Activated CD4-positive, alpha-beta T cell treated with anti-CD3 and anti-CD28 coated beads, Interleukin-2, amount 50 U/mL, for 24 hours (primary cell): ENCODE measurements around the gene INTS3.
A peak's percentile ranks its signal among the peaks of the same experiment; 100 is the strongest.
"Not testable (repeated sequence)": the region's sequence is repeated elsewhere in the genome, so short reads cannot be mapped to it uniquely, and the experiment has no call there.

ENCODE experiments used
- DNase-seq, 2 donors: peaks; one replicate each; pipeline ENCODE4 v3.0.0-alpha.2; 2020; ENCODE audit warnings: low read depth in 1 of 2, low spot score in 1 of 2

INTS3 gene

DNA sequence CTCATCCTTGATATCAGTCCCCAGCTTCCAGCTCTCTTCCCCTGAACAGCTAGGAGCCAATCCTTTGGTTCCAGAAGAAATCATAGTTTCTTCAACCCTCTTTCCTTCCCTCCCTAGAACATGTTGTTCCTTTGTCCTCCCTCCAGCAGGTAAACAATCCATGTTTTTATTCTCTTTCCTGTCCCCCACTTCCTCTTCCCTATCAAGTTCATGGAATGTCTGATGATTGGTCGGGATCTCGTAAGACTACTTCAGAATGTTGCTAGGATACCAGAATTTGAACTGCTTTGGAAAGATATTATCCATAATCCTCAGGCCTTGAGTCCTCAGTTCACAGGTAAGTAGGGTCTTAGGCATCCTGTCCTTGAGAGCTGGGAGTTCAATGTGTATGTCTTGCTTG, 24.2 kb downstream of the INTS3 start:
- DNase-seq: no peak

DNA sequence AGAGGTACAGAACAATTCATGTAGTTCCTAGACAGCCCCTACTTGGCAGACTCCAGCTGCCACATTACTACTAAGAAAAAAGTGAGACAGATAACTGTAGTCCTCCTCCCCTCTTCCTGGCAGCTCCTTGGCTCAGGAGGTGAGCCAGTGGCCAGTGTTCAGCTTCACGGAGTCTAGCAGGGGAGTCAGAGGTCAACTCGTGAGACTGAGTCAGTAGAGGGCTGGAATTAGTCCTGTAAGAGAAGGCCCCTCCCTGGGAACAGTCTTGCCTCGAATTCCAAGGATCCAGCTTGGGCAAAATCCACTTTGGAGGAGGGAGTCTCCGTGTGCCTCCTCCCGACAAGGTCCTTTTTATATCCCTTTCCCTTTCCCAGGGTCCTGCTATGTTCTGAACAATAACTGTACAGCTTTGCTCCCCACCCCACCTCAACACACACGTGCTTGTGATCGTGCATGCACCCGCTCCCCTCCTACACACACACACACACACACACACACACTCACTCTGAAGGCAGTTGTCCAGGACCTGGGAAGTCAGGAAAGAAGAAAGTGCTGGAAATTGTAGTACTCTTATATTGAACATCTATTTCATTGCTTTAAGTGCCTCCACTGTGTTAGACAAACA, 24.8 kb downstream of the INTS3 start:
- no peak for DNase-seq

DNA sequence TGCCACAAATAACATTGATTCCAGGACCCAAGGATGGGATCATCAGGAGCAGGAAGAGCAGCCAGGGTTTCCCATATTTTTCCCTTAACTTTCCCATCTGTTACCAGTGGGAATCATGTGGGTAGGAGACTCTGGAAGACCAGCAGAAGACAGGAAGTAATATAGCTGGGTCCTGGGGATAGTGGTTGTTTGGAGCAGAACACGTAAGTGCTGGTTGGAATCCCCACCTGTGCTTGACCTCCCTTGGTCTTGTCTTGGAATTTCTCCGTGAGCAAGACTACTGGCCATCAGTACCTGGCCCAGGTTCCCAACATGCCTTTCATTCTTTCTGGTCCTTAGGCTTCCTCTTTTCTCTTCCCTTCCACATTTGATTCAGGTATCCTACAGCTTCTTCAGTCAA, 26.4 kb downstream of the INTS3 start:
- no peak for DNase-seq

DNA sequence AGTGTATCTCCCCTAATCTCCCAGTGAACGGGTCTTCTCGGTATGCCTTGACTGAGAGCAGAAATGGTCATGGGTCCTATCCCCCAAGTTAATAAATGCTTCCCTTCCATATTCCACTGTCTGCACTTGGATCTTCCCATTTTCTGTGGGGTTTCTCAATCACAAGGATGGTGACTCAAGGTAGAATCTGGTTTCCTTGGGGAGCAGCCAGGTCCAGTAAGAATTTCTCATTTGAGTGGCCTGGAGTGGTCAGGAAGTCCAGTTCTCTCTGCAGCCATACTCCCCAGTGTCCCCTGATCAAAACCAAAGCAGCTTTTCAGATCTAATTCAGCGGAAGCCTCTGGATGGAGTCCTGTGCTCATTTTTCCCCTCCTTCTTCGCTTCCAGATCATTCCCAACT, 32.6 kb downstream of the INTS3 start:
- no peak for DNase-seq

DNA sequence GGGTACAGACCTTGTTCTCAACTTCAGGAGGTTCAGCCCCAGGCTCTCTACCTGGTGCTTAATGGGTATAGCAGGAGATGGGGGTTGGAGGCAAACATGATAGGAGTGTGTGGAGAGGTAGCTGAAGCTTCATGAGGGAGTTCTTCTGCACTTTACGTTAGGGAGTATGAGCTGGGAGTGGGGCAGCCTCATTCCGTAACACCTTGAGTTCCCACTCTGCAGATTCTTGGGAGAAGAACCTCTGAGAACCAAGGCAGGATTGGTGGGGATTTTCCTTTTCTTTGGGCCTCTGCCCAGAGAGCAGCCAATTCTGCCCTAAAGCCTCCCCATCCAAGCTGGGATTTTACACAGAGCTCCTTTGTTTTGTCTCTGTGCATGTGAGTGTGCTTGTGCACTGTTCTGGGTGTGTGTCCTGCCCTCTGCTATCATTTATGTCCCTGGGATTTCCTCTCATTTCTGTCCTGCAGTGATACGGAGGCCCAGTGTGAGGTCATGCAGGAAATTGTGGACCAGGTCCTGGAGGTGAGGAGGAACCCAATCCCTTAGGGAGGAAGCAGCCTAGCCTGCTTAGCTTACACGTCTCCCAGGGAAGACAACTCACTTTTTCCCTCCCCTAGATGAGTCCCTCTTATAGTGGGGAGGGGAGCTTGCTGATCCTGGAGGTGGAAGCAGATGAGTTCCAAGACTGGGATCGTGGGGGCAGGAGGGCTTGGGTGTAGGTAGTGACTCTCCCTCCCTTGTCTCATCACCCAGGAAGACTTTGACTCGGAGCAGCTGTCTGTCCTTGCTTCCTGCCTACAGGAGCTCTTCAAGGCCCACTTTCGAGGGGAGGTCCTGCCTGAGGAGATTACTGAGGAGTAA, 35.7 kb downstream of the INTS3 start:
- no peak for DNase-seq

DNA sequence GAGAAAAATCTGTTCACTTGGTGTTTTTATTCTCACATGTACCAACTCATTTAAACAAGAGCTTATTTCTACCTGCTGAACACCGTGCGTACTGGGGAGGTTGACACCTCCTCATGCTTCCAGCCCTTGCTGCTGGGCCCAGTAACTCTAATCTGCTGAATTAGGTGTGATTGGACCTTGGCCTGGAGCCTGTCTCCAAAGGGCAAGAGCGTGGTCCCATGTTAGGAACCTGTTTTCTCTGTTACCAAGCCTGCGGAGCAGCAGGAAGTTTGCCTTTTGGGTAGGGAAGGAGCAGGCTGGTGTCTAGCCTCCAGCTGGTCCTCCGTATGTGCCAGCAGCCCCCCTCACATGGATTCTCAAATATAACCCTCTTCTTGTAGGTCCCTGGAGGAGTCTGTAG, 36.5 kb downstream of the INTS3 start:
- DNase-seq: no peak

DNA sequence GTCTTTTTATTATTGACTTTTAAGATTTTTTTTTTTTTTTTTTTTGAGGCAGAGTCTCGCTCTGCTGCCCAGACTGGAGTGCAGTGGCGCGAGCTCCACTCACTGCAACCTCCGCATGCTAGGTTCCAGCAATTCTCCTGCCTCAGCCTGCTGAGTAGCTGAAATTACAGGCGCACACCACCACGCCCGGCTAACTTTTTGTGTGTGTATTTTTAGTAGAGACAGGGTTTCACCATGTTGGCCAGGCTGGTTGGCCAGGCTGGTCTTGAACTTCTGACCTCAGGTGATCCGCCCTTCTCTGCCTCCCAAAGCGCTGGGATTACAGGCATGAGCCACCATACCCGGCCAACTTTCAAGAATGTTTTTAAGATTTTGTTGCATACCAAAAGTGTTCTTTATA, 38.8 kb downstream of the INTS3 start:
- not testable (repeated sequence) for DNase-seq

DNA sequence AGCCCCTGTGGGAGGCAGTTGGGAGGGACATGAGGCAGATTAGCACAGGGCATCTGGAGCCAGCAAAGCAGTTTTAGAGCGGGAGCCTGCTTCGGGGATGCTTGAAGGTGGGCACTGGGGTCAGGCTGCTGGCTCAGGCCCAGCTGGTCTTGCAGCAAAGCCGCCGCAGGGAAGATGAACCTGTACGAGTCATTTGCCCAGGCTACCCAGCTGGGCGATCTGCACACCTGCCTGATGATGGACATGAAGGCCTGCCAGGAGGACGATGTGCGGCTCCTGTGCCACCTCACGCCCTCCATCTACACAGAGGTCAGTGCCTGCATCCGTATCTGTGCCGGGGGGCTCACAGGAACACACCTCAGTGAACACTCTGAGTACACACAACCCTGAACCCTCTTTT, 39.7 kb downstream of the INTS3 start:
- no peak for DNase-seq

DNA sequence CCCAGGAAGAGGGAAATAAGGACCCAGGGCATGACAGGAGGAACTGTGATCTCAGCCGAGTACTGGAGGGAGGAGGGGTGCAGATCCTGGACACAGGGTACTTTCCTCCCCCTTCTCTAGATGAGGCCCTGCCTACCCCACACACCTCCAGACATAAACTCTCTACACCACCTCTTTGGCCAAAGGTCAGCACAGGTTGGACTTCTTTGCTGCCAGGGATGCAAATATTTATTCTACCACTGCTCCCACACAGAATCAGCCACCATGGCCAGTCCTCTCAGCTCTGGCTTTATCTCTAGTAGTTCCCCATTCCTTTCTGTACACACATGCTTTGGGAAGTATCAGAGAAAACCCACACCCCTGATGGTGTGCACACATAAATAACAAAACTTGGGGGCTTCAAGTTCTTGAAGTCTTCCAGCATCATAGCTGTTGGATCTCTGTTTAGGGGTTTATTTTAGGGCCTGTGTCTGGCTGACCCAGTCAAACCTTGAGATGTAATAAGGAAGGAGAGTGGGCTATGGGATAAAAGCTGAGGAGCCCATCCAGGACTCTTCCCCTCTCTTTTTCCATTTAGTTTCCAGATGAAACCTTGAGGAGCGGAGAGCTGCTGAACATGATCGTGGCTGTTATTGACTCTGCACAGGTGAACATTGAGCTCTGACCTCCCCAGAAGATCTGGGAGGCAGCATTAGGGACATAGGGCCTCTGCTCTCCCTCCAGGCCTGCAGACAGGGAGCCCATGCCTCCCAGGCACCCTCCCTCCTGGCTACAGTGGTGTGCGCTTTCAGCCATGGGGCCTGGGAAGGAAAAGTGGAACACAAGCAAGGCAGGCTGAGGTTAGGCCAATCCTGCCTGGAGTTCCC, 40.7 kb downstream of the INTS3 start:
- DNase-seq: no peak

DNA sequence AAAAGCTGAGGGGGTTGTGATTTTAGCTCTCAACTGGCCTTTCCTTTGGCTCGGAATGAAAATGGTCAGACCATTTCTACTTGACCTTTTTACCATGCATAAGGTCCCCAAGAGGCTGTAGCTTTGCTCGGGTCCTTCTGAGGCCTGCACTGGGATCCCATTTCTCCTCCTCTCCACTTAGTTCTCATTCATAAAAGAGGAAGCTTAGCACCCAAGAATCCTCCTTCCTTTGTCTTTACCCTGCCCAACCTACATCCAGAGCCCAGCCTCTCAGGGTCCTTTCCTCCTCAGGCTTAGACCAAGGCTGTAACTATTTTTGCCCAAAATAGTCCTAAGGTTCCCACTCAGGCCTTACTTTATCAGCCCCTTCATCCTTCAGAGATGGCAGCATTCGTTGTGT, 41.4 kb downstream of the INTS3 start:
- DNase-seq: no peak

DNA sequence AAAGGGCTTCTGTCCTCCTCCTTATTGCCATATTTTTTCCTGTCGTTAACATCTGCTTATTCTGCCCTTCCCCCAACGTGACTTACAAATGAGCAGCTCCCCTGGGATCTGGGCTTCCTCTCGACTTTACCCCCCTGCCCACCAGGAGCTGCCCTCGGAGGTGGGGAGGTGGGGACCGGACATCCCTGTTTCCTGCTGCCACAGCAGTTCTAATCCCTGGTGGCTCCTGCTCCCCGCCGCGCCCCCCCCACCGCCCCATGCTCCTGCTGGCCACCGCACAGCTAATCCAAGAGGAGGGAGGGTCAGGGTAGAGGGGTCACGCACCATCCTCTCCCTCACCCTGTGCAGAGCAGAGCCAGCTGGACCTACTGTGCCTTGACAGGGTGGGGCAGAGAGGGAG, 42.9 kb downstream of the INTS3 start:
- DNase-seq: no peak

DNA sequence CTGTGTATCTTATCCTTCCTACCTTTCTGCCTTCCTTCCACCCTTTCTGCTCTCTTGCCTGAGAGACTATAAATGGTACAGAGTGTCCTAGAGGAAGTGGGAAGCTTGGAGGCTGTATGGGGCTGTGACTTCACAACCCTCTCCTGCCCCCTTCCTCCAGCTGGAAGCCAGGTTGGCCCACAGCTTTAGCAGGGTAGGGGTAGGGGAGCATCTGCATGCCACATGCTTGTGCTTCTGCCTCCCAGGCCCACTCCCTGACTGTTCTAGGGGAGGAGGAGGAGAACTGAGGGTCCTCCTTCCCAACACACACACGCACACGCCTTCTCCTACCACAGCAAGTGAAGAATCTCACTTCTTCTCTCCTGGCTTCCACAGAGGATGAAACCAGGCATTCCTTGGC, 43.4 kb downstream of the INTS3 start:
- no peak for DNase-seq

DNA sequence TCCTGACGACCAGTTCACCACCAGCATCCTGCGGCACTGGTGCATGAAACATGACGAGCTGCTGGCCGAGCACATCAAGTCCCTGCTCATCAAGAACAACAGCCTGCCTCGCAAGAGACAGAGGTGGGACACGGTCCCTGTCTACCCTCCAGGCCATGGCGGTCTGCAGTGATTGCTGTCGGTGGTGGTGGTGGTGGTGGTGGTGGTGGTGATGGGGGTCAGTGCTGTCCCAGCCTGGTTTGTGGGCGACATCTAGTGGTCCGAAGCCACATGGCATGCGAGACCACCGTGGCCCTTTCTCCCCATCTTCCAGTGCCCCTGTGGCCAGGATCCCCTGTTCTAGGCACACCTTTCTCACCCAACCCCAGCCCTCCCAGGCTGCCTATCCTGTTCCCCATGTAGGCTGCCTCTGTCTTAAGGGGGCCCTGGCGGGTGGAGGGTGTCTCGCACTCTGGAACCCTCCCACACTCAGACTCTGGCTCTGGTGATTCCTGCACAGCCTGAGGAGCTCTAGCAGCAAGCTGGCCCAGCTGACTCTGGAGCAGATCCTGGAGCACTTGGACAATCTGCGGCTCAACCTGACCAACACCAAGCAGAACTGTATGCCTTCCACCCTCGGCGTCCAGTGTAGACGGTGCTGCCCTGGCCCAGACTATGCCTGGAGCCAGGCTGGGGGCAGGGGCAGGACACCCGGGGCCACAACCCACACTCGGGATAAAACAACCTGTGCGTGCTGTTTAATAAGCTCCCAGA, 44.2 kb downstream of the INTS3 start:
- DNase-seq: no peak

DNA sequence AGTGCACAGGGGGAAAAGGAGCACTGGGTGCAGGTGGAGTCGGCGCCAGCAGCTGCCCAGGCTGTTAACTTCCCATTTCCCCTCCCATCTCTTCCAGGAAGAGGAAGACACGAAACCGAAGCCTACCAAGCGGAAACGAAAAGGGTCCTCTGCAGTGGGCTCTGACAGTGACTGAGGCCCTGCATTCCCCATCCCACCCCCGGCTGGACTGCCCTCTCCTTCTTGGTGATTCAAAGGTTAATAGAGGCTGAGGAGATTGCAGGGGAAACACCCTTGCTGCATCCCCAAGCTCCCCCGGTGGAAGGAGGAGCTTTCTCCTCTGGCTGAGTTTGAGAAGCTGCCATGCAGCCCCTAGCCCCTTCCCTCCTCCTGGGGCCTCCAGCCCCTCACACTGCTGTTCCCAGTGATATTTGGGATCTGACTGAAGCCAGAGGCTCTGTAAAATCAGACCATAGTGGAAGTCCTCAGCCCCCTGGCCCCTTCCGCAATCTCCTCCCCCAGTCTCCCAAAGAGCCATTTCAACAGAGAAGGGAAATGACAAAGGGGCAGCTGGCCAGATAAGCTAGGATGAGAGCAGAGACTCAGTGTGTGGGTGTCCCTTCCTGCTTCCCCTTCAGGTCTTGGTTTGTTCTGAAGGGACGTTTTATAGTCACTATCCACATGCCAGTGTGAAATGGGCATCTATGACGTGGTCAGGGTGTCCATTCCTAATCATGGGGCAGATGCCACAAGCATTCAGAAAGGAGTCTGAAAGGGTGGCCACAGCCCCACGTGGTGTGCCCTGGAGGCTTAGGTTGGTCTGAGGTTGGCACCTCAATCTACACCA, 45.5 kb downstream of the INTS3 start:
- DNase-seq: no peak

DNA sequence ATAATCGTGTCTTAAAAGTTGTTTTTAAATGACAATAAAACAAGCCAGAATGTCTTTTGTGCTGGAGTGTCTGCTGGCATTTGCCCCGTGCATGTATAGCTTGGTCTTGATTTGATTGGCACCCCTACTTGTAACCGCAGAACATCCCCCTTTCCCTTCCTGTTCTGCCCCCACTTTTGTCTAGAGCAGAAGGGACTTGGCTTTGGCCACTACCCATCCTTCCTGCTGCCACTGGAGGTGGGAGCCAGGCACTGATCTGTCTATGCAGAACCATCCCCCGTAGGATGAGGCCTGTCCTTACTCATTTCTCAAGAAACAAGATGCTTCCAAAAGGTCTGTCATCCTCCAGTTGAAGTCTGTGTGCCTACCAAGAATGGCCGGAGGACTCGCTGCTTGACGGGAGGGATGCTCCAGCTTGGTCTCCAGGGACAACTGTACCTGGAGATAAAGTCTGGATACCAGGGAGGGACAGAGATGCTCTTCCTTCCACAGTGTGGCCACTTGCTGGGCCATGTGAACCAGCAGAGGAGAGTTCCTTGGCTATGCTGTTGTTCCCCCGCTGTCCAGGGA, 46.3 kb downstream of the INTS3 start:
- no peak for DNase-seq

DNA sequence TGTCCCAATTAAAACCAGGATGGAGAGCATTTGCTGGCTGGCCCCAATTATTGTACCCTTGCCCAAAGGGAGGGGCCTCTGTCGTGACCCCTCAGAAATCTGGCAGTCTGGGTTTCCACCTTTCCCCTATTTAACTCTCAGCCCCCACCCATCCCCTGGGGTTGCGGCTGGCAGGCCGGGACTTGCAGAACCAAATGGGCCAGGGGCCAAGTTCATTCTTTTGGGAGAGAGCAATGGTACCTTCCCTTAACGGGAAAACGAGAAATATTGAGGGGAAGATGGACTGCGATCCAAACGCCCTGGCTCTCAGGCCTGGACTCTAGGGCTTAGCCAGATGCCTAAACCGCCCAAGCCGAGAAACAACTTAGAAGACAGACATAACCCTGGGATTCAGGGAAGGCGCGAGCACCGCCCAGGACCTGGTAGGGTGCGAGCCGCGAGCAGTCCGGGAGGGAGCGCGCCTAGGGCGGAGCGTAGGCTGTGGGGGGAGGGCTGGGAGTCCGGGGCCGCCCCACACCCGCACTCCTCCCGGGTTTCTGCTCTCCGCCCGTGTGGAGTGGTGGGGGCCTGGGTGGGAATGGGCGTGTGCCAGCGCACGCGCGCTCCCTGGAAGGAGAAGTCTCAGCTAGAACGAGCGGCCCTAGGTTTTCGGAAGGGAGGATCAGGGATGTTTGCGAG, 47.1 kb downstream of the INTS3 start, which contains the start of gene SLC27A3:
TSS of gene SLC27A3 (plus strand) at position 628 of the 678 bp plus-strand sequence. CDS start 91 bp downstream, outside the sequence.
- DNase-seq: no peak

DNA sequence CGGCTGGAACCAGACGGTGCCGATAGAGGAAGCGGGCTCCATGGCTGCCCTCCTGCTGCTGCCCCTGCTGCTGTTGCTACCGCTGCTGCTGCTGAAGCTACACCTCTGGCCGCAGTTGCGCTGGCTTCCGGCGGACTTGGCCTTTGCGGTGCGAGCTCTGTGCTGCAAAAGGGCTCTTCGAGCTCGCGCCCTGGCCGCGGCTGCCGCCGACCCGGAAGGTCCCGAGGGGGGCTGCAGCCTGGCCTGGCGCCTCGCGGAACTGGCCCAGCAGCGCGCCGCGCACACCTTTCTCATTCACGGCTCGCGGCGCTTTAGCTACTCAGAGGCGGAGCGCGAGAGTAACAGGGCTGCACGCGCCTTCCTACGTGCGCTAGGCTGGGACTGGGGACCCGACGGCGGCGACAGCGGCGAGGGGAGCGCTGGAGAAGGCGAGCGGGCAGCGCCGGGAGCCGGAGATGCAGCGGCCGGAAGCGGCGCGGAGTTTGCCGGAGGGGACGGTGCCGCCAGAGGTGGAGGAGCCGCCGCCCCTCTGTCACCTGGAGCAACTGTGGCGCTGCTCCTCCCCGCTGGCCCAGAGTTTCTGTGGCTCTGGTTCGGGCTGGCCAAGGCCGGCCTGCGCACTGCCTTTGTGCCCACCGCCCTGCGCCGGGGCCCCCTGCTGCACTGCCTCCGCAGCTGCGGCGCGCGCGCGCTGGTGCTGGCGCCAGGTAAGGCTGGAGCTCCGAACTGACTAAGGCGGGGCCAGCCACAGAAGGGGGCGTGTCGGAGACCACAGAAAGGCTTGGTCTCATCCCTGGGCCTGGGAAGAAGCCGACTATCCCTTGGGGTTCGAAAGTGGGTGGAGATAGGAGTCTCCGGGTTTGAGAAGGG, 47.8 kb downstream of the INTS3 start:
- peak; percentile 16 to 25 for DNase-seq

DNA sequence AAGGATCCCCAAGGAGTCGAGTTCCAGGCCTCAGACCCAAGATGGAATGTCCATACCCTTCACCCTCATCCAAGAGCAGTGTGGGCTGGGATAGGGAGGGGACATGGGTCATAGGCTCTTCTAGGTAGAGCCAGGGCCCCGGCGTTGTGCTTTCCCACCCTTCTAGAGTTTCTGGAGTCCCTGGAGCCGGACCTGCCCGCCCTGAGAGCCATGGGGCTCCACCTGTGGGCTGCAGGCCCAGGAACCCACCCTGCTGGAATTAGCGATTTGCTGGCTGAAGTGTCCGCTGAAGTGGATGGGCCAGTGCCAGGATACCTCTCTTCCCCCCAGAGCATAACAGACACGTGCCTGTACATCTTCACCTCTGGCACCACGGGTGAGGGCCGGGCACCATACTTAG, 48.5 kb downstream of the INTS3 start:
- DNase-seq: no peak
